KMS-11 (cell line): Measurements from ENCODE around the gene BEST4.

Experiments used
- H2AFZ ChIP-seq: fragments of 200-600 bp; sonication (generic); 2 replicates; pipeline ENCODE4 v1.6.1; 2016; ENCODE audit warnings: antibody characterized with exemption, mixed run types, low read depth
- H3K27ac ChIP-seq: fragments of 200-600 bp; sonication (generic); 2 replicates; pipeline ENCODE4 v1.6.1; 2016; ENCODE audit warnings: mild to moderate bottlenecking, mixed run types
- H3K27me3 ChIP-seq: fragments of 200-600 bp; sonication (generic); 2 replicates; pipeline ENCODE4 v1.6.1; 2017; ENCODE audit warnings: mild to moderate bottlenecking, low read depth, mixed run types, moderate library complexity; ENCODE audit not compliant: insufficient read depth
- H3K36me3 ChIP-seq: fragments of 200-600 bp; sonication (generic); 2 replicates; pipeline ENCODE4 v1.6.1; 2017; ENCODE audit warnings: mild to moderate bottlenecking, mixed run types; ENCODE audit not compliant: insufficient read depth
- H3K4me1 ChIP-seq: fragments of 200-600 bp; sonication (generic); 2 replicates; pipeline ENCODE4 v1.6.1; 2016; ENCODE audit warnings: mild to moderate bottlenecking, low read depth, mixed run types; ENCODE audit not compliant: poor library complexity, severe bottlenecking
- H3K4me2 ChIP-seq: fragments of 200-600 bp; sonication (generic); 2 replicates; pipeline ENCODE4 v1.7.0; 2016; ENCODE audit warnings: mild to moderate bottlenecking, mixed run types
- H3K4me3 ChIP-seq: fragments of 200-600 bp; sonication (generic); IDR thresholded peaks from 2 replicates; pipeline ENCODE4 v1.6.1; 2017; ENCODE audit warnings: low read depth, low read length, mixed read lengths; ENCODE audit not compliant: insufficient read depth
- H3K79me2 ChIP-seq: fragments of 200-600 bp; sonication (generic); 2 replicates; pipeline ENCODE4 v1.6.1; 2016; ENCODE audit warnings: low read depth, mixed run types; ENCODE audit not compliant: insufficient read depth
- H3K9ac ChIP-seq: fragments of 200-600 bp; sonication (generic); 2 replicates; pipeline ENCODE4 v1.6.1; 2016; ENCODE audit warnings: mild to moderate bottlenecking, mixed run types
- H4K20me1 ChIP-seq: fragments of 200-600 bp; sonication (generic); 2 replicates; pipeline ENCODE4 v1.6.1; 2016; ENCODE audit warnings: mild to moderate bottlenecking, mixed run types; ENCODE audit not compliant: insufficient read depth
- CTCF ChIP-seq: fragments of 200-600 bp; sonication (generic); conservative IDR thresholded peaks from 2 replicates; pipeline ENCODE4 v1.6.1; 2017; ENCODE audit warnings: low read depth, mild to moderate bottlenecking, antibody characterized with exemption, low read length, moderate library complexity, mixed read lengths

Gene BEST4

GRCh38 chr1:44808938-44809917, 21.3 kb upstream of the BEST4 start:
- Histone ChIP-seq H4K20me1 (no peaks in the 10 kb centered on the region), H2AFZ (peak overlapping the region; percentile 21; the same call in 1 of the 2 replicates), H3K79me2 (no peaks in the 10 kb centered on the region), H3K36me3 (no peaks in the 10 kb centered on the region), H3K27ac (peak overlapping the region; percentile 90), H3K27me3 (no peaks in the 10 kb centered on the region), H3K4me3 (no peak overlapping the region), H3K4me1 (peaks cover 63% of the 10 kb centered on the region), H3K4me2 (peak overlapping the region; percentile 56), H3K9ac (peak overlapping the region; percentile 40)
- TF ChIP-seq CTCF, result no peak

GRCh38 chr1:44808063-44808937, 20.3 kb upstream of the BEST4 start, which contains the start of gene BTBD19:
BTBD19 (plus strand) TSS chr1:44808523; CDS start chr1:44808821, 298 bp downstream.
- no peaks in the 10 kb centered on the region for H3K36me3 ChIP-seq
- H3K9ac ChIP-seq, result peak within 1 kb of the TSS; percentile 40
- H2AFZ ChIP-seq, result peak within 1 kb of the TSS; percentile 21; the same call in 1 of the 2 replicates
- no peak for TF ChIP-seq CTCF
- H3K27me3 ChIP-seq, result no peaks in the 10 kb centered on the region
- peak within 1 kb of the TSS; percentile 56 for H3K4me2 ChIP-seq
- H3K4me3 ChIP-seq, result no peak within 1 kb of the TSS
- peak within 1 kb of the TSS; percentile 90 for H3K27ac ChIP-seq
- H3K4me1 ChIP-seq, result peaks cover 63% of the 10 kb centered on the region
- H4K20me1 ChIP-seq, result no peaks in the 10 kb centered on the region
- no peaks in the 10 kb centered on the region for H3K79me2 ChIP-seq

- Histone ChIP-seq H3K4me2 (peak overlapping the region; percentile 56), H2AFZ (no peak overlapping the region), H3K36me3 (no peaks in the 10 kb centered on the region), H4K20me1 (no peaks in the 10 kb centered on the region), H3K4me1 (peaks cover 63% of the 10 kb centered on the region), H3K9ac (peak overlapping the region; percentile 16; the same call in 1 of the 2 replicates), H3K4me3 (no peak overlapping the region), H3K79me2 (0 out of 2 replicates have a peak, but pooled peaks cover 4% of the 10 kb centered on the region), H3K27me3 (no peaks in the 10 kb centered on the region), H3K27ac (peak overlapping the region; percentile 90)
- no peak for TF ChIP-seq CTCF
Observed at GRCh38 chr1:44807364-44808062, 19.5 kb upstream of the BEST4 start.
